SK-N-SH treated with all-trans-retinoic acid at 6 μM for 48 hours (cell line): ENCODE results near the gene SMAD6.

ENCODE experiments used
- ARNTL ChIP-seq: fragments of 450-650 bp; formaldehyde crosslinking; IDR thresholded peaks from 2 replicates; pipeline ENCODE4 v1.5.0; 2020; ENCODE audit warnings: low read depth, mild to moderate bottlenecking, moderate library complexity, borderline replicate concordance
- CREB5 ChIP-seq: fragments of 250-450 bp; sonication (Bioruptor Pico); IDR thresholded peaks from 2 replicates; pipeline ENCODE4 v1.5.1; 2020; ENCODE audit warnings: low read depth, mild to moderate bottlenecking, moderate library complexity
- CSDC2 ChIP-seq: fragments of 250-450 bp; sonication (Bioruptor Pico); IDR thresholded peaks from 2 replicates; pipeline ENCODE4 v1.5.0; 2020; ENCODE audit warnings: mild to moderate bottlenecking, moderate library complexity
- ESRRG ChIP-seq: fragments of 250-450 bp; sonication (Bioruptor Pico); IDR thresholded peaks from 2 replicates; pipeline ENCODE4 v1.6.1; 2021; ENCODE audit warnings: mild to moderate bottlenecking
- ISL1 ChIP-seq: fragments of 250-450 bp; sonication (Bioruptor Pico); IDR thresholded peaks from 2 replicates; pipeline ENCODE4 v2.1.2; 2022; ENCODE audit warnings: mild to moderate bottlenecking, moderate library complexity
- OSR1 ChIP-seq: fragments of 250-450 bp; sonication (Bioruptor Pico); IDR thresholded peaks from 2 replicates; pipeline ENCODE4 v1.8.0; 2022; ENCODE audit warnings: moderate library complexity, mild to moderate bottlenecking, inconsistent platforms
- PATZ1 ChIP-seq: fragments of 250-450 bp; sonication (Bioruptor Pico); IDR thresholded peaks from 2 replicates; pipeline ENCODE4 v1.8.0; 2020; ENCODE audit warnings: mild to moderate bottlenecking, moderate library complexity, borderline replicate concordance
- PPARA ChIP-seq: fragments of 250-450 bp; sonication (Bioruptor Pico); IDR thresholded peaks from 2 replicates; pipeline ENCODE4 v1.5.0; 2020; ENCODE audit warnings: mild to moderate bottlenecking, borderline replicate concordance
- RARB ChIP-seq: fragments of 250-450 bp; sonication (Bioruptor Pico); IDR thresholded peaks from 2 replicates; pipeline ENCODE4 v1.8.0; 2021; ENCODE audit warnings: mild to moderate bottlenecking, moderate library complexity
- TCF4 ChIP-seq: fragments of 250-450 bp; sonication (Bioruptor Pico); IDR thresholded peaks from 2 replicates; pipeline ENCODE4 v1.8.0; 2021; ENCODE audit warnings: mild to moderate bottlenecking, moderate library complexity, borderline replicate concordance
- ZC3H10 ChIP-seq: fragments of 250-450 bp; sonication (Bioruptor Pico); IDR thresholded peaks from 2 replicates; pipeline ENCODE4 v1.5.1; 2021; ENCODE audit warnings: mild to moderate bottlenecking, moderate library complexity
- ZFP3 ChIP-seq: fragments of 250-450 bp; sonication (Bioruptor Pico); IDR thresholded peaks from 2 replicates; pipeline ENCODE4 v1.5.0; 2020; ENCODE audit warnings: mild to moderate bottlenecking, moderate library complexity
- ZFP30 ChIP-seq: fragments of 450-650 bp; formaldehyde crosslinking; IDR thresholded peaks from 2 replicates; pipeline ENCODE4 v1.5.0; 2022; ENCODE audit warnings: mild to moderate bottlenecking, moderate library complexity
- TF ChIP-seq, protein P1 (sequence below): fragments of 250-450 bp; sonication (Bioruptor Pico); IDR thresholded peaks from 2 replicates; pipeline ENCODE4 v1.8.0; 2021; ENCODE audit warnings: low read depth, mild to moderate bottlenecking, moderate library complexity, borderline replicate concordance

DNA sequence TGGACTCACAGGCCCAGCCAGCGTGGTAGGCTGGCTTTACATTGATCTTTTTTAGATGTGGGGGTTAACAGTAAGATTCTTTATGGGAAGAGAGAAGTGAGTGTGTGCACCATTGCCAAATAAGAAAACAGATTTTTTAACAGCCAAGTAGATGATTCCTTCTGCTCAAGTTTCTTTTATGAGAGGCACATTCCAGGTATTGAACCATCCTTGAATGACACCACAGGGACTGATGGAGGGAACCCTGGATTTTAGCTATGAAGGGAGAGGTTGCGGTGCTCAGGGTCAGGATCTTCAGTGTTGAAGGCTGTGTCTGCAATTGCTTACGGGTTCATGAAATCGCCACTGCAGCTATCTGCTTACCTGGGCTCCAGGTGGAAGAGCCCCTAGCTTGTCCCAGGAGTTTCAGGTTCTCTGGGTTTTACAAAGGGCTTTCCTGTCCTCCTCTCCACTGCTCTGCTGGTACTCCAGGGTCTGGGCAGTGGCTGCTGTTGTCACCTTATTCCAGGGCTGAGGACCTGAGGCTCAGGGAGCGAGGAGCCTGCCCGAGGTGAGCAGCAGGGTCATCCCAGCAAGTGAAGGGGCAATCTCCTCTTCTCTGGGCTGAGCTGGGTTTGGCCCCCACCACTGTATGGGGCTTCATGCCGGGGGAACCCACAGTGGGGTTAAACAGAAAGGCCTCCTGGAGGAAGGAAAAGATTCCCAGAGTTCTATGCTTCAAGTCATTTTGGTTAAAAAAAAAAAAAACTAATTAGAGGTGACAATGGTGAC, 53.4 kb downstream of the SMAD6 start:
- TF ChIP-seq RARB (CRISPR knock-in tag) (no peak), ZFP30 (CRISPR knock-in tag) (no peak), PPARA (CRISPR knock-in tag) (no peak), TCF4 (no peak), ISL1 (CRISPR knock-in tag) (no peak), ARNTL (CRISPR knock-in tag) (no peak), ZFP3 (CRISPR knock-in tag) (no peak), ZC3H10 (CRISPR knock-in tag) (no peak), OSR1 (no peak), PATZ1 (CRISPR knock-in tag) (no peak), ESRRG (CRISPR knock-in tag) (no peak), CSDC2 (no peak), CREB5 (CRISPR knock-in tag) (no peak)
- TF ChIP-seq, protein P1, sequence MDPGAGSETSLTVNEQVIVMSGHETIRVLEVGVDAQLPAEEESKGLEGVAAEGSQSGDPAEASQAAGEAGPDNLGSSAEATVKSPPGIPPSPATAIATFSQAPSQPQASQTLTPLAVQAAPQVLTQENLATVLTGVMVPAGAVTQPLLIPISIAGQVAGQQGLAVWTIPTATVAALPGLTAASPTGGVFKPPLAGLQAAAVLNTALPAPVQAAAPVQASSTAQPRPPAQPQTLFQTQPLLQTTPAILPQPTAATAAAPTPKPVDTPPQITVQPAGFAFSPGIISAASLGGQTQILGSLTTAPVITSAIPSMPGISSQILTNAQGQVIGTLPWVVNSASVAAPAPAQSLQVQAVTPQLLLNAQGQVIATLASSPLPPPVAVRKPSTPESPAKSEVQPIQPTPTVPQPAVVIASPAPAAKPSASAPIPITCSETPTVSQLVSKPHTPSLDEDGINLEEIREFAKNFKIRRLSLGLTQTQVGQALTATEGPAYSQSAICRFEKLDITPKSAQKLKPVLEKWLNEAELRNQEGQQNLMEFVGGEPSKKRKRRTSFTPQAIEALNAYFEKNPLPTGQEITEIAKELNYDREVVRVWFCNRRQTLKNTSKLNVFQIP (CRISPR knock-in tag) = no peak
